OCI-M2 (cell line): ENCODE data around the gene SPINT2.
"Not testable (repeated sequence)": the region's sequence is repeated elsewhere in the genome, so short reads cannot be mapped to it uniquely, and the experiment has no call there.

ENCODE experiments used
- DNase-seq: peaks from one replicate; lab custom pipeline; 2025; ENCODE audit not compliant: unreplicated experiment; lab: John Stamatoyannopoulos, UW

SPINT2 gene

GRCh38 chr19:38264486-38265212 lies at the start of gene SPINT2:
SPINT2 (plus strand) TSS chr19:38264573; CDS start chr19:38264893, 320 bp downstream.
- no peak for DNase-seq

- DNase-seq: no peak
Observed at GRCh38 chr19:38216785-38217641, 47.4 kb upstream of the SPINT2 start.

- DNase-seq: no peak
Observed at GRCh38 chr19:38218204-38218603, 46.2 kb upstream of the SPINT2 start.

GRCh38 chr19:38219221-38219620 lies 45.2 kb upstream of the SPINT2 start:
- no peak for DNase-seq

GRCh38 chr19:38221421-38221820 lies 43.0 kb upstream of the SPINT2 start:
- DNase-seq: no peak

- no peak for DNase-seq
Observed at GRCh38 chr19:38221919-38222830, 42.2 kb upstream of the SPINT2 start.

GRCh38 chr19:38223119-38223523 lies 41.3 kb upstream of the SPINT2 start:
- no peak for DNase-seq

- DNase-seq: no peak
Observed at GRCh38 chr19:38223617-38224013, 40.8 kb upstream of the SPINT2 start.

- DNase-seq: peak; percentile 96
Observed at GRCh38 chr19:38224014-38224862, 40.1 kb upstream of the SPINT2 start, which contains the start of gene DPF1. DPF1 (minus strand) TSS chr19:38224222; CDS start chr19:38224142, 80 bp downstream.

- not testable (repeated sequence) for DNase-seq
Observed at GRCh38 chr19:38224863-38225218, 39.5 kb upstream of the SPINT2 start.

GRCh38 chr19:38227287-38228004 lies 36.9 kb upstream of the SPINT2 start:
- no peak for DNase-seq

GRCh38 chr19:38228005-38228377 lies 36.4 kb upstream of the SPINT2 start:
- no peak for DNase-seq

GRCh38 chr19:38228491-38229439 lies 35.6 kb upstream of the SPINT2 start:
- DNase-seq: no peak

- peak; percentile 78 for DNase-seq
Observed at GRCh38 chr19:38229585-38230073, 34.7 kb upstream of the SPINT2 start.

GRCh38 chr19:38230506-38231133 lies 33.8 kb upstream of the SPINT2 start:
- DNase-seq: not testable (repeated sequence)

GRCh38 chr19:38231918-38232317 lies 32.5 kb upstream of the SPINT2 start:
- no peak for DNase-seq

GRCh38 chr19:38233740-38234251 lies 30.6 kb upstream of the SPINT2 start:
- peak; percentile 94 for DNase-seq

GRCh38 chr19:38234615-38235014 lies 29.8 kb upstream of the SPINT2 start:
- no peak for DNase-seq
